Activated naive CD4-positive, alpha-beta T cell treated with anti-CD3 and anti-CD28 coated beads, Interleukin-2, amount 10 ng/mL, durations not matched to agents 7 days and 5 days (primary cell): Measurements from ENCODE around the gene KCTD21.

ENCODE experiments used
- CTCF ChIA-PET: fragments of 350-600 bp; sonication (Branson Sonifier 250); formaldehyde crosslinking; loops from one replicate; lab custom pipeline; 2021; ENCODE audit warnings: antibody characterized with exemption; lab: Charles Lee
- DNase-seq: peaks from one replicate; pipeline ENCODE4 v3.0.0-alpha.2; 2020
- H3K27ac Mint-ChIP-seq: one replicate; pipeline ENCODE4 v1.8.0; 2021; ENCODE audit warnings: mild to moderate bottlenecking, moderate library complexity, mixed read lengths
- H3K27me3 Mint-ChIP-seq: one replicate; pipeline ENCODE4 v1.8.0; 2021; ENCODE audit warnings: mild to moderate bottlenecking, mixed read lengths
- H3K36me3 Mint-ChIP-seq: one replicate; pipeline ENCODE4 v1.8.0; 2021; ENCODE audit warnings: mixed read lengths
- H3K4me1 Mint-ChIP-seq: one replicate; pipeline ENCODE4 v1.8.0; 2021; ENCODE audit warnings: mixed read lengths
- H3K4me3 Mint-ChIP-seq: one replicate; pipeline ENCODE4 v1.8.0; 2021; ENCODE audit warnings: mild to moderate bottlenecking, moderate library complexity, mixed read lengths
- H3K9me3 Mint-ChIP-seq: one replicate; pipeline ENCODE4 v1.8.0; 2021; ENCODE audit warnings: mixed read lengths

The KCTD21 gene

DNA sequence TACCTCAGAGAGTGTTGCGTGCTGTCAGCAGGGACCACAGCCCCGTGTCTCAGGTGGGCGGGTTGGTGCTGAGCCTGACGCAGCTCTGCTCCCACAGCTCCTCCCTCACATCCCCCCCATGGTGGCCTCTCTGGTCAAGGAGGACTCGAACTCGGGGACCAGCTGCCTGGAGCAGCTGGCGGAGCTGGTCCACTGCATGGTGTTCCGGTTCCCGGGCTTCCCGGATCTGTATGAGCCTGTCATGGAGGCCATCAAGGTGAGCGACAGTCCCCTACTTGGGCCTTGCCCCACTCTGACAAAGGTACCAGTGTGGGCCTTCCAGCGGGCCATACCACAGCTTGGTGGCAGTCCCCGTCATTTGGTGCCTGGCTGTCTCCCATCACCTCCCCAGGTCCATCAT, 12.1 kb upstream of the KCTD21 start:
- no peaks in the 10 kb centered on the region for H3K27me3 Mint-ChIP-seq
- CTCF ChIA-PET = interaction anchor here (1.2 kb wide), 1 partner anchor 26 kb away, joined by 3 read pairs; no protein-coding TSS in a partner anchor
- H3K4me1 Mint-ChIP-seq = peaks cover 45% of the 10 kb centered on the region
- H3K36me3 Mint-ChIP-seq = peaks cover 33% of the 10 kb centered on the region
- H3K4me3 Mint-ChIP-seq = no peak overlapping the region
- H3K9me3 Mint-ChIP-seq = no peaks in the 10 kb centered on the region
- DNase-seq = no peak
- no peak overlapping the region for H3K27ac Mint-ChIP-seq

DNA sequence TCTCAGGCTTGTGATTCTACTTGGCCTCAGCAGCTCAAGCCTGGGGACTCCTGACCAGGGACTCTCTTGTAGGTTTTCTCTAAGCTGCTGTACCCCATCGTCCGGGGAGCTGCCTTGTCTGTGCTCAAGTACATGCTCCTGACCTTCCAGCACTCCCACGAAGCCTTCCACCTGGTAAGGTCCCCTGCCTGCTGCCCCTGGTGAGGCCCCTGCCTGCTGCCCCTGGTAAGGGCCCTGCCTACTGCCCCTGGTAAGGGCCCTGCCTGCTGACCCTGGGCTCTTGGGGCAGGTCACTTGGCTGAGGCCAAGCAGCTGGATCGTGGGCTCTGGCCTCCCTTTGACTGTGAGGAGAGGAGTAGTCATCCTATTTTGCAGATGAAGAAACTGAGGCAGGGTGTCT, 11.6 kb upstream of the KCTD21 start:
- no peak overlapping the region for H3K27ac Mint-ChIP-seq
- CTCF ChIA-PET = interaction anchor here (1.2 kb wide), 1 partner anchor 26 kb away, joined by 3 read pairs; no protein-coding TSS in a partner anchor
- H3K4me3 Mint-ChIP-seq = no peak overlapping the region
- H3K27me3 Mint-ChIP-seq = no peaks in the 10 kb centered on the region
- H3K9me3 Mint-ChIP-seq = no peaks in the 10 kb centered on the region
- H3K4me1 Mint-ChIP-seq = peaks cover 43% of the 10 kb centered on the region
- no peak for DNase-seq
- peaks cover 33% of the 10 kb centered on the region for H3K36me3 Mint-ChIP-seq

DNA sequence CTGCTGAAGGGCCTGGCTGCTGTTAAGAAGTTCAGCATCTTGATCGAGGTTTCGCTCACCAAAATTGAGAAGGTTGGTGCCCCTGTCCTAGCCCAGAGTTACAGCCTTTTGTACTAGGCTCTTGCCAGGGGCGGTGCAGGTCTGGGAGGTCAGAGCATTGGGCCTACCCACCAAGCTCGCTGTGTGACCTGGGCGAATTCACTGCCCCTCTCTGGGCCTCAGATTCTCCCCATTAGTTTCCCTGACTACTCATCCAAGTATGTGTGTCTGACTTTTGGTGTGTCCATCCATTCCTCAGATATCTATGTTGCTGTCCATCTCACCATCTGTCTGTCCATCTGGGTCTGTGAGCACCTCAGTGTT, 11.2 kb upstream of the KCTD21 start:
- Mint-ChIP-seq H3K9me3 (no peaks in the 10 kb centered on the region), H3K27me3 (no peaks in the 10 kb centered on the region), H3K27ac (peak overlapping the region; percentile 26), H3K4me3 (no peak overlapping the region), H3K36me3 (peaks cover 34% of the 10 kb centered on the region), H3K4me1 (peaks cover 41% of the 10 kb centered on the region)
- no peak for DNase-seq
- CTCF ChIA-PET = interaction anchor here (1.2 kb wide), 1 partner anchor 26 kb away, joined by 3 read pairs; no protein-coding TSS in a partner anchor

DNA sequence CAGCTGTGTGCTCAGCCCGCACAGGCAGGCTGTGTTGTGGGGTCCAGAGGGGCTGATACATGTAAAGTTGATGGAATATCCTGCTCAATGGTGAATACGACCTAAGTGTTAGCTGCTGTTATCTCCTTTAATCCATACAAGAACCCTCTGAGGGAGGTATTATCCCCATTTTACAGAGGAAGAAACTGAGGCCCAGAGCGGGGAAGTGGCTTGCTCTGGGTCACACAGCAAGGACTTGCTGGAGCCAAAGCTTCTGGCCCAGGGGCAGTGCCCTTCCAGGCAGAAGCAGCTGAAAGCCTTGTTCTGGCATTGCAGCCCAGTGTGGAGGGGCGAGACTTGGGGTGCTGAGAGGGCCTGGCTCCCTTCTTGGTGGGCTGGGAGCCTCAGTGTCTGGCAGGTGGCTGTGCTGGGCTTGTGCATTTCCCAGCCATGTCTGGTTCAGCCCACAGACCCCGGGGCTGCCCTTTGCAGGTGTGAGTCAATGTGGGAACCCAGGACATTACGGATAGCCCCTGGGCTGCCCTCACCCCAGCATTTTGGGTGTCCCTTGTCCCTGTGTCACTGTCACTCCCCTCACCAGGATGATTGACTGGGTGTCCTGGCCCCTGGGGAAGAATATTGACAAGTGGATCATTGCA, 10.7 kb upstream of the KCTD21 start:
- no peaks in the 10 kb centered on the region for H3K27me3 Mint-ChIP-seq
- no peak for DNase-seq
- CTCF ChIA-PET = no interaction called here
- H3K9me3 Mint-ChIP-seq = no peaks in the 10 kb centered on the region
- peak overlapping the region; percentile 30 for H3K27ac Mint-ChIP-seq
- H3K4me1 Mint-ChIP-seq = peaks cover 39% of the 10 kb centered on the region
- H3K4me3 Mint-ChIP-seq = no peak overlapping the region
- peaks cover 33% of the 10 kb centered on the region for H3K36me3 Mint-ChIP-seq

DNA sequence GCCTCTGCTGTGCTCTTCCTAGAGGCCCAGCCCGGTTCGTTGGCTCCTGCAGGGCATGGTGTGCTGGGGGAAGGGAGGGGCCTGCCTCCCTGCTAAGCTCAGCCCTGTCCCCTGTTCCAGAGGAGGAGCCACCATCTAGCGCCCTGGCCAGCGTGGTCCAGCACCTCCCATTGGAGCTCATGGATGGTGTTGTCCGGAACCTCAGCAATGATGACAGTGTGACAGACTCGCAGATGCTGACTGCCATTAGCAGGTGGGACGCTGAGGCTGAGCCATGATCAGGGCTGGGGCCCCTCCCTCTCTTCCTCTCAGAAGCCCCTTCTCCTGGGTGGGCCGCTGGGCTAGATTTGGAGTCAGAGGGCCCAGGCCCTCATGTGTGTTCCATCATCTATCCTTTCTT, 9.4 kb upstream of the KCTD21 start:
- Mint-ChIP-seq H3K27ac (no peak overlapping the region), H3K36me3 (peaks cover 39% of the 10 kb centered on the region), H3K9me3 (no peaks in the 10 kb centered on the region), H3K4me3 (no peak overlapping the region), H3K4me1 (peaks cover 38% of the 10 kb centered on the region), H3K27me3 (no peaks in the 10 kb centered on the region)
- no peak for DNase-seq
- CTCF ChIA-PET = no interaction called here

DNA sequence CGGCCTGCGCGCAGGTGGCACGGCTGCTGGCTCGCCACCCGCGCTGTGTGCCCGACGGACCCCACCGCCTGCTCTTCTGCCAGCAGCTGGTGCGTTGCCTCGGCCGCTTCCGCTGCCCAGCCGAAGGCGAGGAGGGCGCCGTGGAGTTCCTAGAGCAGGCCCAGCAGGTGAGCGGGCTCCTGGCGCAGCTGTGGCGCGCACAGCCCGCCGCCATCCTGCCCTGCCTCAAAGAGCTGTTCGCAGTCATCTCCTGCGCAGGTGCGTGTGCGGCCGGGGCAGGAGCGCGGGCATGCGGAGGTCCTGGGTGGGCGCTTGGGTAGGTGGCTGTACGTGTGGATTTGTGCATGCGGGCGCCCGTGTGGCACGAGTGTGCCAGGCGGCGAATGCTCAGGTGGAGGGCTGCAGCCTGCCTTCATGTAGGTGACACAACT, 8.2 kb upstream of the KCTD21 start:
- Mint-ChIP-seq H3K27ac (no peak overlapping the region), H3K4me3 (no peak overlapping the region), H3K9me3 (no peaks in the 10 kb centered on the region), H3K4me1 (peaks cover 34% of the 10 kb centered on the region), H3K36me3 (peaks cover 32% of the 10 kb centered on the region), H3K27me3 (no peaks in the 10 kb centered on the region)
- DNase-seq = no peak
- CTCF ChIA-PET = no interaction called here

DNA sequence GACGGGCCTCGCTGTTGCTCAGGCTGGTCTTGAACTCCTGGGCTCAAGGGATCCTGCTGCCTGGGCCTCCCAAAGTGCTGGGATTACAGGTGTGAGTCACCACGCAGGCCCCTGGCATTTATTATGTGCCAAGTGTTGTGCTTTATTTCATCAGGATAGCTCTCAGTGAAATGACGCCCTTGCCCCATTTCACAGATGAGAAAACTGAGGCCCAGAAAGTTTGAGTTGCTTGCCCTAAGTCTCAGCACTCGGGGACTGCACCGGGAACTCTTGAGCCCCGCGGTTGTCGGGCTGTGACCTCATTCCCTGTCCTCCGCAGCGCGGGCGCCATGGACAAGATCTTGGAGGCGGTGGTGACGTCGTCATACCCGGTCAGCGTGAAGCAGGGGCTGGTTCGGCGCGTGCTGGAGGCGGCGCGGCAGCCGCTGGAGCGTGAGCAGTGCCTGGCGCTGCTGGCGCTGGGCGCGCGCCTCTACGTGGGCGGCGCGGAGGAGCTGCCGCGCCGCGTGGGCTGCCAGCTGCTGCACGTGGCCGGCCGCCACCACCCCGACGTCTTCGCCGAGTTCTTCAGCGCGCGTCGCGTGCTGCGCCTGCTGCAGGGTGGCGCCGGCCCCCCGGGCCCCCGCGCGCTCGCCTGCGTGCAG, 7.6 kb upstream of the KCTD21 start:
- CTCF ChIA-PET = interaction anchor here (2.2 kb wide), 1 partner anchor 368 kb away, joined by 5 read pairs; no protein-coding TSS in a partner anchor
- Mint-ChIP-seq H3K4me1 (peaks cover 33% of the 10 kb centered on the region), H3K9me3 (no peaks in the 10 kb centered on the region), H3K4me3 (no peak overlapping the region), H3K36me3 (peaks cover 26% of the 10 kb centered on the region), H3K27ac (no peak overlapping the region), H3K27me3 (no peaks in the 10 kb centered on the region)
- DNase-seq = no peak

DNA sequence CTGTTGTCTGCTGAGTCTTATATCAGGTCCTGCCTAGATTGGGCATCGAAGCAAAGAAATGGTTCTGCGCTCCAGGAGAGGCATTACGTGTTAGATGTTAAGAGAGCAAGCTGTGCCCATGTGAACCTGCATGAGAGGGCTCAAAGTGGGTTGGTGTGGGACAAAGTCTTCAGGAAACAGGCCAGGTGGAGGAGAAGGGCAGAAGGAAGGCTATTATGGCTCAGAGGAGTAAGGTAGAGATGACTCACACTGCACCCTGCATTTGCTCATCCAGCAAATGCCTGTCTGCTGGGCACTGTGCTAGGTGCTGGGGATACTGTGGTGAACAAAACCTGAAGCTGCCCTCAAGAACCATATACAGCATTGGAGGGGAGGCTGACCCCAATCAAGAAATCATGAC, 6.1 kb upstream of the KCTD21 start:
- H3K4me3 Mint-ChIP-seq = no peak overlapping the region
- DNase-seq = no peak
- H3K27me3 Mint-ChIP-seq = no peaks in the 10 kb centered on the region
- H3K27ac Mint-ChIP-seq = no peak overlapping the region
- H3K36me3 Mint-ChIP-seq = peaks cover 29% of the 10 kb centered on the region
- no peaks in the 10 kb centered on the region for H3K9me3 Mint-ChIP-seq
- H3K4me1 Mint-ChIP-seq = peaks cover 44% of the 10 kb centered on the region
- CTCF ChIA-PET = interaction anchor here (1.0 to 2.2 kb wide), 3 partner anchors 15 to 370 kb away, joined by 3 to 5 read pairs (median 3); no protein-coding TSS in a partner anchor

DNA sequence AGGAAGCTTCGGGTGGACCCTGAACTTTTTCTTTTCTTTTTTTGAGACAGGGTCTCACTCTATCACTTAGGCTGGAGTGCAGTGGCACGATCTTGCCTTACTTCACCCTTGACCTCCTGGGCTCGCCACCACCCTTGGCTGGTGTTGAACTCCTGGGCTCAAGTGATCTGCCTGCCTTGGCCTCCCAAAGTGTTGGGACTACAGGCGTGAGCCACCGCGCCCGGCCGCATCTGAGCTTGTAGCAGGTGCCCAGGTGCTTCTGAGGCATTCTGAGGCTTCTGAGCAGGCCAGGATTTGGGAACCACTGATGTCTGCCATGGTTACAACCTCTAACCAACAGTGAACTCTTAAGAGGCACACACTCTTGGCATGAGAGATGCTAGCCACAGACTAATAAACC, 5.4 kb upstream of the KCTD21 start:
- Mint-ChIP-seq H3K4me1 (peaks cover 47% of the 10 kb centered on the region), H3K4me3 (no peak overlapping the region), H3K27ac (no peak overlapping the region), H3K9me3 (no peaks in the 10 kb centered on the region), H3K27me3 (no peaks in the 10 kb centered on the region), H3K36me3 (peaks cover 29% of the 10 kb centered on the region)
- DNase-seq = no peak
- CTCF ChIA-PET = interaction anchor here (0.9 to 2.2 kb wide), 4 partner anchors 15 to 371 kb away, joined by 3 to 5 read pairs (median 3); no protein-coding TSS in a partner anchor

DNA sequence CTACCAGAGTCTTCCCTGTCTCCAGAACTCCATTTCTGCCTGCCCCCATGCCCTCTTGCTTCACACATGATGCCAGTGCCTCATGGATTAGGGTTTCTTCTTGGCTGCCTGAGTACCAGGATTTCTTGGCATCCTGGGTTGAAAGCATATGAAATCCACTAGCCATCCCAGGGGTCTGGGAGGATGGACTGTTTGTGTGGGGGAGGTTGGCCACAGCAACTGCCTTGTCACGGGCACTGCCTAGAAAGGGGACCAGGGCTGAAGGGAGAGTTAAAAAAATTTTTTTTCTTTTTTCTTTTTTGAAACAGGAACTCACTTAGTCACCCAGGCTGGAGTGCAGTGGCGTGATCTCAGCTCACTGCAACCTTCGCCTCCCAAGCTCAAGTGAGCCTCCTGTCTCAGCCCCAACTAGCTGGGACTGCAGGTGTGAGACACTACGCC, 4.5 kb upstream of the KCTD21 start:
- Mint-ChIP-seq H3K4me3 (no peak overlapping the region), H3K27me3 (no peaks in the 10 kb centered on the region), H3K9me3 (no peaks in the 10 kb centered on the region), H3K4me1 (peaks cover 47% of the 10 kb centered on the region), H3K36me3 (peaks cover 23% of the 10 kb centered on the region), H3K27ac (no peak overlapping the region)
- no peak for DNase-seq
- CTCF ChIA-PET = interaction anchor here (0.7 to 0.9 kb wide), 2 partner anchors 35 kb away, joined by 3 read pairs; no protein-coding TSS in a partner anchor

DNA sequence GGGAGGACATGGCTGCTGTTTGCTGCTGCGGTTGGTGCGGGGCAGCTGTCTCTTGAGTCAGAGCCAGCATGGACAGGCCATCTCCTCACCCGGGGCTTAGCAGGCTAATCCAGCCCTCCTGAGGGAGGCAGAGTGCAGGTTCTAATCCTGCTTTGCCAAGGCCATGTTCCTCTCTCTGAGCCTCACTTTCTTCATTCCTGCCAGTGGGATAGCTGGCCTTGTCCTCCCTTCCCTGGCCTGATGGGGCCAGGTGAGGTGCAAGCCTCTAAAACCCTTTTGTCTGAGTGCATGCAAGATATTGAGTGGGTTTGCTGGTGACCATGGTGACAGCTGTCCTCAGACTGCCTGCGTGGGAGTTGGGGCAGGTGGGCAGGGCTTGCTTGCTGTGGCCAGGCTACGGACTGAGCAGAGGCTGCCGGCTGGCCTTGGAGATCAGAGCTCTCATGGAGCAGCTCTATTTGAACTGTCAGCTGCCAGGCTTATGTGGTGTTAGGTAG, 3.8 kb upstream of the KCTD21 start:
- H3K27ac Mint-ChIP-seq = no peak overlapping the region
- peaks cover 23% of the 10 kb centered on the region for H3K36me3 Mint-ChIP-seq
- CTCF ChIA-PET = interaction anchor here (0.7 kb wide), 1 partner anchor 35 kb away, joined by 3 read pairs; no protein-coding TSS in a partner anchor
- no peak for DNase-seq
- H3K4me1 Mint-ChIP-seq = peaks cover 52% of the 10 kb centered on the region
- no peaks in the 10 kb centered on the region for H3K27me3 Mint-ChIP-seq
- no peaks in the 10 kb centered on the region for H3K9me3 Mint-ChIP-seq
- H3K4me3 Mint-ChIP-seq = no peak overlapping the region

DNA sequence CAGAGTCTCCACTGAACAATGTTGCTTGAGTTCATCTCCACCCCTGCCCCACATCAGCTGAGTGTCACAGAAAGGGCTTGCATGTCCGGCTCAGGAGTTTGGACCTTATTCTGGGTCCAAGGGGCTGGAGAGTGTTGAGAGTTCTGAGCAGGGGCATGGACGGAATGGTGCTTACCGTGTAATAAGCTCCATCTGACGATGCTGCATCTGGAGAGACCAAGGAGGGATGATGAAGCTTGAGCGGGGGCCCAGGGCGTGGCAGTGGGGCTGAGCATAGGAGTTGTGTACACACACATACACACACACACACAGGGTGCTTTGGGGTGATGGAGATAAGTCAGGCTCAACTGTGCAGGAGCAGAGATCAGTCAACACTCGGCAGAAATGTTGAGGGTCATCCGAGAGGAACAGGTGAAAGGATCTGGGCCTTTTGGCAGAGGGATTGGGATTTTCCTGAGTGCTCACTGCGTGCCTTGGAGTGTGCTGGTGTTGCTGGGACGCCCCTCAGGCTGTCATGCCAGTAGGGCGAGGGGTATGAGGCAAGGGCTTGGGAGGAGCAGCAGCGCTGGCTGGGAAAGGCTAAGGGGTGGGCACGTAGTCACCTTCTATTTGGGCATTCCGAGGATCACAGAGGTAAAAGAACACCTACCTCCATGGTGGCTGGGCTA, 2.6 kb upstream of the KCTD21 start:
- CTCF ChIA-PET = no interaction called here
- Mint-ChIP-seq H3K9me3 (no peaks in the 10 kb centered on the region), H3K36me3 (peaks cover 26% of the 10 kb centered on the region), H3K27ac (no peak overlapping the region), H3K4me1 (peaks cover 62% of the 10 kb centered on the region), H3K27me3 (no peaks in the 10 kb centered on the region), H3K4me3 (peak overlapping the region; percentile 29)
- DNase-seq = no peak

DNA sequence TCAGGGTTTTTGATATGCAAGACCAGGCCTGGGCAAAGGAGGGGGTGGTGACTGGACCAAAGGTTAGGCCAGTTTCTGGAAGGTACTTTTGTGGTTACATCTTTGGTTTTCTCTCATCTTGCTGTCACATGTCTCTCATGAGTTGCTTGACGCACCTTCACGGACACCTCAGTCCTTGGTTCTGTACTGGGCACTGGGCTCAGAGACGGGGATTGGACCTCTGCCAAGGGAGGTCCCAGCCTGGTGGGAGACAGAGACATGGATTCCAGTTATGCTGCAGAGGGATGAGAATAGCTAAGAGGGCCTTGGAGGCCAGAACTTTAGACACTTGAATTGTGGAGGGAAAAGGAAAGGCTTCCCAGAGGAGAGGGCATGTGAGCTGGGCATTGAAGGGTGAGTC, 1.9 kb upstream of the KCTD21 start:
- peaks cover 60% of the 10 kb centered on the region for H3K4me1 Mint-ChIP-seq
- H3K27ac Mint-ChIP-seq = no peak overlapping the region
- H3K9me3 Mint-ChIP-seq = no peaks in the 10 kb centered on the region
- no peaks in the 10 kb centered on the region for H3K27me3 Mint-ChIP-seq
- no peak for DNase-seq
- H3K4me3 Mint-ChIP-seq = peak overlapping the region; percentile 91
- peaks cover 24% of the 10 kb centered on the region for H3K36me3 Mint-ChIP-seq
- CTCF ChIA-PET = no interaction called here

DNA sequence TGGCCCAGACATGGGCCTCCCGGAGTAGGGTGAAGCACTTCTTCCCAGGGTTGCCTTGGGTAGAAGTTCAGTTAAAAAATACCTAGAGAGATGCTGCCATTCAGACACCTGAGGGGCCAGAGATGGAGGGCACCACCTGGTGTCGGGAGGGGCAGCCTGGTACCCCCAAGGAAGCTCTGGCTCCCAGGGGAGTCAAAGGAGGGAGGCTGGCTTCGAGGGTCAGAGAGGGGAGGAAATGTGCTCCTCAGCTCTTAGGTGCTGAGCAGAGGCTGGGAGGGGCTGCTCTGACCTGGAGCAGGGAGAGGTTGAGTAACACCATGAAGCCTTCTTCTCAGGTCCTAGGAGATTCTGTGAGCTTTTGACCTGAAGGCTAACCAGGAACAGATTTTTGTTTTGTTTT, 1.4 kb upstream of the KCTD21 start:
- peak overlapping the region; percentile 91 for H3K4me3 Mint-ChIP-seq
- no peak for DNase-seq
- H3K9me3 Mint-ChIP-seq = no peaks in the 10 kb centered on the region
- peaks cover 24% of the 10 kb centered on the region for H3K36me3 Mint-ChIP-seq
- H3K27me3 Mint-ChIP-seq = no peaks in the 10 kb centered on the region
- peaks cover 60% of the 10 kb centered on the region for H3K4me1 Mint-ChIP-seq
- CTCF ChIA-PET = no interaction called here
- peak overlapping the region; percentile 77 for H3K27ac Mint-ChIP-seq
